Vagina (tissue), 2 donors: ENCODE data around the gene CNOT4. TPM values are rescaled to one million over a fixed set of nuclear protein-coding genes. Genes with fewer than 3 reads are reported as not detected.

ENCODE experiments used
- DNase-seq, 2 donors: peaks; one replicate each; pipeline ENCODE4 v3.0.0-alpha.2; 2017; ENCODE audit errors: extremely low spot score in 2 of 2
- H3K27ac ChIP-seq: fragments of 200-600 bp; sonication (generic); one replicate; pipeline ENCODE4 v1.5.1; 2019
- H3K27me3 ChIP-seq: fragments of 200-600 bp; sonication (generic); one replicate; pipeline ENCODE4 v1.5.1; 2019
- H3K36me3 ChIP-seq, 2 donors: fragments of 200-600 bp; sonication (generic); one replicate each; pipeline ENCODE4 v1.5.1; 2017 to 2019
- H3K4me1 ChIP-seq: fragments of 200-600 bp; sonication (generic); one replicate; pipeline ENCODE4 v1.5.1; 2019
- H3K4me3 ChIP-seq, 2 donors: fragments of 200-600 bp; sonication (generic); 1 replicate in 1 of 2; 2 replicates in 1 of 2; pipeline ENCODE4 v1.5.1; 2016 to 2019
- H3K9me3 ChIP-seq: fragments of 200-600 bp; sonication (generic); one replicate; pipeline ENCODE4 v1.5.1; 2019
- POLR2A ChIP-seq, 2 donors: fragments of 450-650 bp; IDR thresholded peaks; one replicate each; pipeline ENCODE4 v1.6.1; 2017; ENCODE audit warnings: antibody characterized with exemption in 2 of 2, mild to moderate bottlenecking in 2 of 2, moderate library complexity in 2 of 2
- POLR2AphosphoS5 ChIP-seq, 2 donors: sonication (generic); formaldehyde crosslinking; IDR thresholded peaks; one replicate each; pipeline ENCODE4 v1.9.0; 2017; ENCODE audit warnings: antibody characterized with exemption in 2 of 2, mild to moderate bottlenecking in 2 of 2, low read depth in 1 of 2; ENCODE audit not compliant: insufficient read depth in 1 of 2
- intact Hi-C: fragments of 100-400 bp; cut with DNase I; formaldehyde crosslinking; loops from one replicate; pipeline ENCODE4 v1.15.1; 2023
- total RNA-seq: library from RNA; depleted of rRNA; stranded (reverse); fragments of >200 nt; gene quantifications from one replicate; pipeline ENCODE4 v1.2.3, GENCODE V29; 2016
- TF ChIP-seq, protein P1 (sequence below), 3 experiments: fragments of 450-650 bp in 2 of 3; fragments of 200-600 bp in 1 of 3; sonication (generic) in 1 of 3; IDR thresholded peaks; one replicate each; pipeline ENCODE4 v1.5.1; 2017 to 2019; ENCODE audit warnings: antibody characterized with exemption in 3 of 3, mild to moderate bottlenecking in 2 of 3, moderate library complexity in 2 of 3

Gene CNOT4
- total RNA-seq, 1 donor from 2014 or later = 23.3 TPM

DNA sequence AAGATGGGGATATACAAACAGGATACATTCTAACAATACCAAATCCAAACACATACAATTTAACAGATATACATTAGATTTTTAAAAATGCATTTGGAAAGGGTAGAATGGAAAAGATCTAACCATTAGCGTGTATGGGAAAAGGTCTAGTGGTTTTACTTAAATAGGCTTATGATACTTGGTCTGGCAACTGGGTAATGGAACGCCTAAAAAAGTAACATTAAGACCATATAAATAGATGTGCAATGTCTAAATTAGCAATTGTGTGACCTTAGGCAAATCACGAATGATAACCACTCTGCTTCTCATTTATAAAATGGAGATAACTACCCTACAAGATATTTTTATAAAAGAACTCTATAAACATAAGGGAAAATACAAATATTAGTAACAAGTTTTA lies 135.2 kb downstream of the CNOT4 start:
- Histone ChIP-seq H3K4me3 (no peak overlapping the region), H3K36me3 (no peaks in the 10 kb centered on the region), H3K27ac (no peak overlapping the region), H3K4me1 (no peaks in the 10 kb centered on the region), H3K9me3 (no peaks in the 10 kb centered on the region), H3K27me3 (no peaks in the 10 kb centered on the region)
- no peak for TF ChIP-seq POLR2A (IDR thresholded peaks at IDR 0.05)
- no peak for TF ChIP-seq POLR2AphosphoS5 (IDR thresholded peaks at IDR 0.05; ENCODE audit: insufficient read depth in 1 of 2, low read depth in 1 of 2)
- TF ChIP-seq, protein P1, sequence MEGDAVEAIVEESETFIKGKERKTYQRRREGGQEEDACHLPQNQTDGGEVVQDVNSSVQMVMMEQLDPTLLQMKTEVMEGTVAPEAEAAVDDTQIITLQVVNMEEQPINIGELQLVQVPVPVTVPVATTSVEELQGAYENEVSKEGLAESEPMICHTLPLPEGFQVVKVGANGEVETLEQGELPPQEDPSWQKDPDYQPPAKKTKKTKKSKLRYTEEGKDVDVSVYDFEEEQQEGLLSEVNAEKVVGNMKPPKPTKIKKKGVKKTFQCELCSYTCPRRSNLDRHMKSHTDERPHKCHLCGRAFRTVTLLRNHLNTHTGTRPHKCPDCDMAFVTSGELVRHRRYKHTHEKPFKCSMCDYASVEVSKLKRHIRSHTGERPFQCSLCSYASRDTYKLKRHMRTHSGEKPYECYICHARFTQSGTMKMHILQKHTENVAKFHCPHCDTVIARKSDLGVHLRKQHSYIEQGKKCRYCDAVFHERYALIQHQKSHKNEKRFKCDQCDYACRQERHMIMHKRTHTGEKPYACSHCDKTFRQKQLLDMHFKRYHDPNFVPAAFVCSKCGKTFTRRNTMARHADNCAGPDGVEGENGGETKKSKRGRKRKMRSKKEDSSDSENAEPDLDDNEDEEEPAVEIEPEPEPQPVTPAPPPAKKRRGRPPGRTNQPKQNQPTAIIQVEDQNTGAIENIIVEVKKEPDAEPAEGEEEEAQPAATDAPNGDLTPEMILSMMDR (IDR thresholded peaks at IDR 0.05) = no peak
- DNase-seq = no peak
- intact Hi-C loops = no loop called here

DNA sequence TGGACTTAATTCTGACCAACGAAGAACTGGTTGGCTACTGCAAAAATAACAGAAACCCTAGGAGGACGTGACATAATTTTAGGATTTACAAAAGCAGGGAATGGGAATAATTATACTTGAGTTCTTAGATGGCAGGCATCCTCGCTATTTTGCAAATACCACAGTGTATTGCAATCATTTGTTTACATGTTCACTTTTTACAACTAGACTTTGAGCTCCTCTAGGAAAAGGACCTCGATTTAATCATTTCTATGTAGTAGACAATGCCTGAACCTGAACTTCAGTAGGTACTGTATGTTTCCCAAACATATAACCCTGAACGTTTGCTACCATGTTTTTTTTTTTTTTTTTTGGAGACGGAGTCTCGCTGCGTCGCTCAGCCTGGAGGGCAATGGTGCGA lies 137.7 kb downstream of the CNOT4 start:
- TF ChIP-seq, protein P1 (IDR thresholded peaks at IDR 0.05) = no peak
- no peak for TF ChIP-seq POLR2A (IDR thresholded peaks at IDR 0.05)
- TF ChIP-seq POLR2AphosphoS5 (IDR thresholded peaks at IDR 0.05; ENCODE audit: insufficient read depth in 1 of 2, low read depth in 1 of 2) = no peak
- DNase-seq = no peak
- no peaks in the 10 kb centered on the region for H3K27me3 ChIP-seq
- no peaks in the 10 kb centered on the region for H3K4me1 ChIP-seq
- H3K9me3 ChIP-seq = no peaks in the 10 kb centered on the region
- H3K4me3 ChIP-seq = no peak overlapping the region
- no peak overlapping the region for H3K27ac ChIP-seq
- no peaks in the 10 kb centered on the region for H3K36me3 ChIP-seq
- intact Hi-C loops = no loop called here

DNA sequence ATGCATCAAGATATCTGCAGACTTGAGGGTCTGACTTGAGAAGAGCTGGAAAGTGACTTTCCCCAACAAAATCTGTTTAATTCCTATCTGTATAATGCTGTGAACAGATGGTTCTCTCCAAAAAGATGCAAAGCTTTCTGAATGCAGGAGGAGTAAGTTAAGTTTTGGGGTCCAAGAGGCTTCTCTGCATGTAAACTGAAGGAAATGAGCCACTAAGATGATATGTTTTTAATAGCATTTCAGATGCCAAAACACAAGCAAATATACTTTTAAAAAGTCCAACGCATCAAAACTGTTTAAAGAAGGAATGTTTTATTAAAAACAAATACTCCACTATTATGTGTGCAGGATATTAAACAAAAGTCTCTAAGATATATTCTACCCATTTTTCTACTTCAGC lies 139.2 kb downstream of the CNOT4 start:
- TF ChIP-seq POLR2AphosphoS5 (IDR thresholded peaks at IDR 0.05; ENCODE audit: insufficient read depth in 1 of 2, low read depth in 1 of 2) = no peak
- TF ChIP-seq POLR2A (IDR thresholded peaks at IDR 0.05) = no peak
- TF ChIP-seq, protein P1 (IDR thresholded peaks at IDR 0.05) = no peak
- Histone ChIP-seq H3K36me3 (no peaks in the 10 kb centered on the region), H3K9me3 (no peaks in the 10 kb centered on the region), H3K27me3 (no peaks in the 10 kb centered on the region), H3K4me3 (no peak overlapping the region), H3K4me1 (no peaks in the 10 kb centered on the region), H3K27ac (no peak overlapping the region)
- DNase-seq = no peak
- intact Hi-C loops = no loop called here

DNA sequence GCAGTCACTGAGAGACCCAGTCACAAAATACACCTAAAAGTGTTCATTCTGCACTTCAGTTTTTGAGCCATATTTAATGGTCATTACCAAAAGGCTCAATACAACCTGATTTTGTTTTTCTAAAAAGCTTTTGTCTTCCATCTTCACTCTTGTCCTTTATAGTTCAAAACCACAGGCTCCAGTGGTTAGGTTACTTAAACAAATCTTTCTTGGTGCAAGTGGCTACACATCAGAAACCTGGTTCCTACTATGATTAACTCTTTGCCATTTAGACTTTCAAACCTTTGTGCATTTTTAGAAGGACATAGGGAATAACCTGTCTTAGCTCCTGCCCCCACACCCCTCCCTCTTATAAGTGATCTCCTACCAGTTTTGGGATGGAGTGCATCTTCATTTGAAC lies 140.5 kb downstream of the CNOT4 start:
- H3K27me3 ChIP-seq = no peaks in the 10 kb centered on the region

DNA sequence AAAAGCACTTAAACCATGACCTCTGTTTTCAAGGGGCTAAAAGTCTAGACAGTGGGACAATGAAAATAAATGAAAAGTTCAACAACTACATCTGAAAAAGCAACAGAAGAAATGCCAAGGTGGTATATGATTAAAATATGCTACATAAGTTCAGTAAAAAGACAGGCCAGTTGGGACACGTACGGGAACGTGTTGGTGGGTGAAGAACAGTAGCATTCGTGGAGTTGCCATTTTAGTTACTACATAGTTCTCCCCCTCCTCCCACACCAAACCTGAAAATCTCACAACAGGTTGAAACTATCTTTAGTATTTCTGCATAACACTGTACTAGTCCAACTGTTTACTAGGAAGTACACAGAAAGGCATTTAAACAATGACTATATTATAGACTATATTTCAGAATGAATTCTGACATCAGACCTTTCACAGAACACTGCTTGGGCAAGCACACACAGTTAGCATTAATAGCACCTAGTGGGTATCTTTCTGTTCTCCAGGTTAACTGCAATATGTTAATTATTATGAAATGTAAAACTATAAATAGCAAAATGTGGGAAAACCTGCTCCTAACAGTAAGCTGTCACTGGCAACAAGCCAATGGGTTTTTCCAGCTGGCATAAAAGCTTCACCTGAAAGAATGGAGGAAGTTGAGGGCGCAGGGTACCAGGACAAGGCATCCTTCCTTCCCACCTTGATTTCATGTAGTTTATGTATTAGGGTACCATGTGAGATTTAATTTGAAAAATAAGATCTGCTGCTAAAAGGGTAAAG lies 141.3 kb downstream of the CNOT4 start:
- Histone ChIP-seq H3K27me3 (no peaks in the 10 kb centered on the region), H3K4me3 (no peak overlapping the region), H3K4me1 (no peaks in the 10 kb centered on the region), H3K27ac (no peak overlapping the region), H3K36me3 (no peaks in the 10 kb centered on the region), H3K9me3 (no peaks in the 10 kb centered on the region)
- DNase-seq = no peak
- intact Hi-C loops = no loop called here
- TF ChIP-seq POLR2A (IDR thresholded peaks at IDR 0.05) (no peak), POLR2AphosphoS5 (IDR thresholded peaks at IDR 0.05; ENCODE audit: insufficient read depth in 1 of 2, low read depth in 1 of 2) (no peak)
- TF ChIP-seq, protein P1 (IDR thresholded peaks at IDR 0.05) = no peak

More for the DNA sequence above, 140.5 kb downstream of the CNOT4 start:
- H3K36me3 ChIP-seq = no peaks in the 10 kb centered on the region
- no peak overlapping the region for H3K27ac ChIP-seq
- no peaks in the 10 kb centered on the region for H3K4me1 ChIP-seq
- no peak for DNase-seq
- H3K9me3 ChIP-seq = no peaks in the 10 kb centered on the region
- TF ChIP-seq, protein P1 (IDR thresholded peaks at IDR 0.05) = no peak
- TF ChIP-seq POLR2AphosphoS5 (IDR thresholded peaks at IDR 0.05; ENCODE audit: insufficient read depth in 1 of 2, low read depth in 1 of 2) (no peak), POLR2A (IDR thresholded peaks at IDR 0.05) (no peak)
- intact Hi-C loops = no loop called here
- H3K4me3 ChIP-seq = no peak overlapping the region
